Immature natural killer cell (primary cell): ENCODE measurements around the gene TMTC4. TPM values are rescaled to one million over a fixed set of nuclear protein-coding genes. Genes with fewer than 3 reads are reported as not detected.
A peak's percentile ranks its signal among the peaks of the same experiment; 100 is the strongest.

Source experiments
- DNase-seq, 3 donors: peaks; one replicate each; pipeline ENCODE4 v3.0.0; 2022; ENCODE audit warnings: mixed read lengths in 1 of 3
- H3K27ac Mint-ChIP-seq, 6 donors: one replicate each; pipeline ENCODE4 v1.8.0; 2020; ENCODE audit warnings: mixed read lengths in 6 of 6, mild to moderate bottlenecking in 5 of 6, inconsistent platforms in 4 of 6, moderate library complexity in 3 of 6
- H3K27me3 Mint-ChIP-seq, 3 donors: one replicate each; pipeline ENCODE4 v1.8.0; 2020 to 2021; ENCODE audit warnings: low read depth in 3 of 3, mild to moderate bottlenecking in 3 of 3, mixed read lengths in 3 of 3, moderate library complexity in 3 of 3, inconsistent platforms in 1 of 3
- H3K36me3 Mint-ChIP-seq, 3 donors: one replicate each; pipeline ENCODE4 v1.8.0; 2020; ENCODE audit warnings: mixed read lengths in 3 of 3, inconsistent platforms in 2 of 3, mild to moderate bottlenecking in 2 of 3
- H3K4me1 Mint-ChIP-seq, 2 donors: one replicate each; pipeline ENCODE4 v1.8.0; 2020; ENCODE audit warnings: inconsistent platforms in 2 of 2, mild to moderate bottlenecking in 2 of 2, mixed read lengths in 2 of 2, moderate library complexity in 1 of 2
- H3K4me3 Mint-ChIP-seq, 5 donors: one replicate each; pipeline ENCODE4 v1.8.0; 2020; ENCODE audit warnings: mild to moderate bottlenecking in 5 of 5, mixed read lengths in 5 of 5, inconsistent platforms in 3 of 5, moderate library complexity in 3 of 5
- H3K9me3 Mint-ChIP-seq, 6 donors: one replicate each; pipeline ENCODE4 v1.8.0; 2020; ENCODE audit warnings: mild to moderate bottlenecking in 6 of 6, mixed read lengths in 6 of 6, inconsistent platforms in 4 of 6, moderate library complexity in 3 of 6
- polyA plus RNA-seq, 3 donors: library from polyadenylated mRNA; unstranded; fragments of 300-500 nt; fragmentation: Illumina TruSeq; gene quantifications; one replicate each; pipeline ENCODE4 v1.2.3, GENCODE V29; 2021

The TMTC4 gene
- polyA plus RNA-seq, 3 donors from 2014 or later, result 2.2 to 6.5 (median 5.8) TPM

DNA sequence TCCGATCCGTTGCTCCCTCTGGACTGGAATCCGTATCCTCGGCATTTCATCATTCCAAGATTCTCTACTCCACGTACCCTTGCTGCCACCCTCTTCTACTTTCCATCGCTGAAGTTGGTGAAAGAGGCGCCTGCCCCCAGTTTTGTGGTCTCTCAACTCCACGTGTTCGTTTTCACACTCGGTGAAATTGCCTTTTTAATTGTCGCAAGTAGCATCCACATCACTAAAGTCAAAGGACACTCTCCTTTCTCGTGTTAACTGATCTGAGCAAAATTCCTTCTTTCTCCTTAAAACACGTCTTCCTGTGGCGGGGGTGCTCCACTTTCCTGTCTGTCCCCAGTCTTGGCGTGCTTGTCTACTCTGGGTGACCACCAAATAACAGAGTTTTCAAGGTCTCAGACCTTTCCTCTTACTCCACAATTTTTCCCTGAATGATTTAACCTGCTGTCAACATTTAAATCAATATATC lies 1.1 kb upstream of the TMTC4 start:
- peaks cover 0 to 4% (median 0%) of the 10 kb centered on the region in 6 donors for H3K9me3 Mint-ChIP-seq
- peak overlapping the region; percentile 87 to 96 (median 94) for H3K4me3 Mint-ChIP-seq
- H3K27ac Mint-ChIP-seq, result peak overlapping the region; percentile 79 to 96 (median 92)
- peaks cover 23 to 30% of the 10 kb centered on the region in 2 donors for H3K4me1 Mint-ChIP-seq
- DNase-seq, result peak; percentile 33 to 44 (median 38)
- peaks cover 4 to 11% (median 7%) of the 10 kb centered on the region in 3 donors for H3K27me3 Mint-ChIP-seq
- H3K36me3 Mint-ChIP-seq, result peaks cover 0 to 3% (median 0%) of the 10 kb centered on the region in 3 donors

GRCh38 chr13:100674872-100675660 lies 471 bp upstream of the TMTC4 start:
- H3K4me1 Mint-ChIP-seq, result peaks cover 23 to 30% of the 10 kb centered on the region in 2 donors
- H3K36me3 Mint-ChIP-seq, result peaks cover 0 to 5% (median 0%) of the 10 kb centered on the region in 3 donors
- peaks cover 4 to 11% (median 7%) of the 10 kb centered on the region in 3 donors for H3K27me3 Mint-ChIP-seq
- H3K27ac Mint-ChIP-seq, result peak overlapping the region; percentile 79 to 96 (median 92)
- H3K9me3 Mint-ChIP-seq, result peaks cover 0 to 4% (median 0%) of the 10 kb centered on the region in 6 donors
- peak; percentile 99 to 100 (median 99) for DNase-seq
- H3K4me3 Mint-ChIP-seq, result peak overlapping the region; percentile 87 to 96 (median 94)

DNA sequence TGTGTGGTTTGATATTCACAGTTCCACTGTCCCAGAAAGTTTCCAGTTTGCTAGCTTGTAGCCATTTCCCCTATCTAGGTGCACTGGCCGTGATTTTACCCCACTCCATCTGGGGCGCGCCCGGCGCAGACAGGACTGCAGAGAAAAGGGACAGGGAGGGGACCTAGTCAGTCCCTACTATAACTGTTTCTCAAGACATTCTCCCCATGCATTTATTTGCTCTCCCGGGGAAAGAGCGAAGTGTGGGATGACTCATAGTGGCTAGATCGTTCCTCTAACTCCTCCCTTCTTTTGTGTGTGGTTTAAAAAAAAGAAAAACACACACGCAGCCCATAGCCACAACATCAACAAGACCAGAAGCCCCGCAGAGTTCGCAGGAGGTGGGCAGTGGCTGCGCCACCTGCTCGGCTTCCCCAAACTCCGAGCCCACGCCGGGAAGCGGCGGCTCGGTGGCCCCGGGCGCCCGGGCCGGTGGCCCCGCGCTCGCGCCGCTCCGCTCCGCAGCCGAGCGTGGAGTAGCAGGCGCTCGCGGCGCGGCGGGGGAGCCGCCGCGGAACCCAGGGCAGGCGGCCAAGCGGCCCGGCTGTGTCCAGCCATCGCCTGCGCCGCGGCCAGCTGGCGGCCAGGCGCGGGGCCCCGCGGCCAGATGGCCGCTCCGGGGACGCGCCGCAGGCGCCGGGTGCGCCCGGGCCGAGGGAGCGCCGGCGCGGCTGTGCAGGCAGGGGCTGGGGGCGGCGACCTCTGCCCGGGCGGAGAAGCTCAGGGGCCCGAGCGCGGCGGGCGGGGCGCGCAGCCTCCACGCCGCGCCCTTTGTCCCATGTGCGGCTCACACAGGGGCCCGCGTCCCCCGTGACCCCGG lies 653 bp downstream of the TMTC4 start:
- DNase-seq, result peak; percentile 59 to 67 (median 67)
- peaks cover 4 to 16% (median 6%) of the 10 kb centered on the region in 3 donors for H3K36me3 Mint-ChIP-seq
- H3K9me3 Mint-ChIP-seq, result peaks cover 0 to 2% (median 0%) of the 10 kb centered on the region in 6 donors
- H3K27ac Mint-ChIP-seq, result peak overlapping the region; percentile 87 to 97 (median 94)
- H3K4me1 Mint-ChIP-seq, result peaks cover 23 to 30% of the 10 kb centered on the region in 2 donors
- peak overlapping the region; percentile 92 to 99 (median 96) for H3K4me3 Mint-ChIP-seq
- H3K27me3 Mint-ChIP-seq, result peaks cover 4 to 11% (median 7%) of the 10 kb centered on the region in 3 donors

DNA sequence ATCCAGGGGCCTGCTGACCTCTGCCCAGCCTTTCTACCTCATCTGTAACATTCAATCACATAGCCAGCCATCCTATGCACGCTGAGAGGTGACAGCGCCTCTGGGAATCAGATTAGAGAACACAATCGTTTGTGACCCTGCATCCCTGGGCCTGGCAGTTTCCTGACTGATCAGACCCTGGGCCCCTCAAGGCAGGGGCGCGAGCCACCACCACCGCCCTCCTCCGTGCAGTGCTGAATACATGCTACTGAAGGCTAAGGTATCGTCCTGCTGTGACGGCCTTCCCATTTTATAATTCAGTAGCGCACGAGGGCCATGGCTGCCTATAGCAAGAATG lies 1.3 kb downstream of the TMTC4 start:
- Mint-ChIP-seq H3K36me3 (peaks cover 10 to 19% (median 11%) of the 10 kb centered on the region in 3 donors), H3K27ac (peak overlapping the region; percentile 87 to 97 (median 94)), H3K27me3 (peaks cover 4 to 11% (median 7%) of the 10 kb centered on the region in 3 donors), H3K4me3 (peak overlapping the region; percentile 92 to 99 (median 96)), H3K9me3 (no peaks in the 10 kb centered on the region), H3K4me1 (peaks cover 23 to 30% of the 10 kb centered on the region in 2 donors)
- no peak for DNase-seq

DNA sequence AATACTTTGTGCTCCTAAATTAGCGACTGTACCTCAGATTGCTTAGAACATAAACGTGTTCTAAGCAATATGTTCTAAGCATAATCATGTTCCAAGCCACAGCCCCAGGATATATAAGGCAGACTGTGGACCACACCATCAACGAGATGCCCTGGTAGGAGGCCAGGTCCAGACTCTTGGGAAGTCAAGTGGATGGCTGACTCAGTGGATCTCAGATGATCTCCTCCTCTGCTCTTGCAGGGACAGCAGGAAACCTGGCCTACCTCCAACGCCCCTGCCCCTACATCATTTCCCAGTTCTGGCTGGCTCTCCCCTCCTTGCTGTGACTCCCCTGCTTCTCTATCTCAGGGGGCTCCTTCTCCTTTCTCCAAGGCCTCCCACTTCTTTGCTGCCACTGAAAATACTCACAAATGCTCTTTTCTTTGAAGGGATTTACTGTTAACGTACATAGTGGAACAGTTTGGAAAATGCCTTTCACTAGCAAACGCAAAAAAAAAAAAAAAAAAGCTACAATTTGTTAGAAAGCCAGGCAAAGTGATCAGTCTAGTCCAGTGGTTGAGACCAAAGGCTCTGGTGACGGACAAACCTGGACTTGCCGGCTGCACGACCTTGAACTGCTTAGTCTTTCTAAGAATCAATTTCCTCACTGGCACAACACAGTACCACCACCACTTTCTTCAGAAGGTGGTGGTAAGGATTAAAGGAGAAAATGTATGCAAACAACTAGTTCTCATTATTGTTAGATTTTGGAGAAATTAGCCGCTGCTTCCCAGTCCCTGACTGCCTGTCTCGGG lies 3.0 kb downstream of the TMTC4 start:
- peaks cover 4 to 11% (median 7%) of the 10 kb centered on the region in 3 donors for H3K27me3 Mint-ChIP-seq
- no peak for DNase-seq
- peaks cover 23 to 30% of the 10 kb centered on the region in 2 donors for H3K4me1 Mint-ChIP-seq
- H3K9me3 Mint-ChIP-seq, result no peaks in the 10 kb centered on the region
- H3K36me3 Mint-ChIP-seq, result peaks cover 21 to 33% (median 23%) of the 10 kb centered on the region in 3 donors
- H3K4me3 Mint-ChIP-seq, result peak overlapping the region in 1 of 5 donors; percentile 18
- peak overlapping the region in 1 of 6 donors; percentile 15 for H3K27ac Mint-ChIP-seq

GRCh38 chr13:100668408-100668807 lies 6.2 kb downstream of the TMTC4 start:
- DNase-seq, result no peak
- Mint-ChIP-seq H3K4me3 (no peak overlapping the region), H3K27ac (peak overlapping the region in 1 of 6 donors; percentile 43), H3K9me3 (no peaks in the 10 kb centered on the region), H3K4me1 (peaks cover 15 to 25% of the 10 kb centered on the region in 2 donors), H3K36me3 (peaks cover 39 to 61% (median 41%) of the 10 kb centered on the region in 3 donors), H3K27me3 (no peaks in the 10 kb centered on the region)

- H3K4me3 Mint-ChIP-seq, result no peak overlapping the region
- H3K4me1 Mint-ChIP-seq, result peaks cover 15 to 25% of the 10 kb centered on the region in 2 donors
- no peaks in the 10 kb centered on the region for H3K9me3 Mint-ChIP-seq
- H3K27ac Mint-ChIP-seq, result no peak overlapping the region
- DNase-seq, result no peak
- no peaks in the 10 kb centered on the region for H3K27me3 Mint-ChIP-seq
- H3K36me3 Mint-ChIP-seq, result peaks cover 44 to 66% (median 45%) of the 10 kb centered on the region in 3 donors
These were observed 6.7 kb downstream of the TMTC4 start for GRCh38 chr13:100667894-100668293.

DNA sequence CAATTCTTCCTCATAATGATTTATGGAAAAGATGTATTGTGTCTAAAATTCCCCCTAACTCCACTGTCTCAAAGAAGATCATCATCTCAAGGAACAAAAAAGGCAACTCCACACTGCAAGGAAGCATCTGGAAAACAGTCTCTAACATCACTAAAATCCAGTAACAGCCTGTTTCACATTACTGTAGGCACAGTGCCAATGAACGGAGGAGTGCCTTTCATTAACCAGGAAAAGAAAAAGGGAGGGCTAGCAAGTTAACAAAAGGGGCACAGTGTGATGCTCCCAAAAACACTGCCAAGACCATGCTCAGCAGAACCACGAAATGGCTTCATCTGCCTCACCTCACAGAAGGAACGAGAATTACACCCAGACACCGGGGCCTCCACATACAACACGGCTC lies 8.5 kb downstream of the TMTC4 start:
- Mint-ChIP-seq H3K4me1 (peaks cover 28 to 37% of the 10 kb centered on the region in 2 donors), H3K9me3 (no peaks in the 10 kb centered on the region), H3K36me3 (peaks cover 51 to 76% (median 53%) of the 10 kb centered on the region in 3 donors), H3K27ac (peak overlapping the region in 1 of 6 donors; percentile 44), H3K27me3 (peaks cover 0 to 7% (median 0%) of the 10 kb centered on the region in 3 donors), H3K4me3 (no peak overlapping the region)
- DNase-seq, result no peak

DNA sequence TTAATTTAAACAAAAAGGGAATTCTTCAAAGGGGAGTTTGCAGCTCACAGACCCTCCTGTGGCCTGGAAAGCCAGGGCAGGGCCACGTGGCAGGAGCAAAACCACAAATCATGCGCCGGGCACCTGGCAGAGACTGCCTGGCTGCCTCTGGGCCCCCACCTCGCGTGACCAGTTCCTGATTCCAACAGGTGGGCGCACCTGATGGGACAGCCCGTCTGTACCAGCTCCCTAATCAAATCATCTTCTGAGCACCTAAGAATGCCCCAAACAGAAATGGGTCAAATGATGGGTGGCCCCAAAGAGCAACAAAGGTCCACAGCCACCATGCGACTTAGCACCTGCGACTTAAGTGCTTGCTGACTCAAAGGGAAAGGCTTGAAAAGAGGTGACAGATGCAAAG lies 9.2 kb downstream of the TMTC4 start:
- peaks cover 35 to 44% of the 10 kb centered on the region in 2 donors for H3K4me1 Mint-ChIP-seq
- H3K27ac Mint-ChIP-seq, result no peak overlapping the region
- H3K4me3 Mint-ChIP-seq, result no peak overlapping the region
- DNase-seq, result no peak
- H3K9me3 Mint-ChIP-seq, result no peaks in the 10 kb centered on the region
- peaks cover 0 to 7% (median 0%) of the 10 kb centered on the region in 3 donors for H3K27me3 Mint-ChIP-seq
- peaks cover 51 to 81% (median 53%) of the 10 kb centered on the region in 3 donors for H3K36me3 Mint-ChIP-seq

DNA sequence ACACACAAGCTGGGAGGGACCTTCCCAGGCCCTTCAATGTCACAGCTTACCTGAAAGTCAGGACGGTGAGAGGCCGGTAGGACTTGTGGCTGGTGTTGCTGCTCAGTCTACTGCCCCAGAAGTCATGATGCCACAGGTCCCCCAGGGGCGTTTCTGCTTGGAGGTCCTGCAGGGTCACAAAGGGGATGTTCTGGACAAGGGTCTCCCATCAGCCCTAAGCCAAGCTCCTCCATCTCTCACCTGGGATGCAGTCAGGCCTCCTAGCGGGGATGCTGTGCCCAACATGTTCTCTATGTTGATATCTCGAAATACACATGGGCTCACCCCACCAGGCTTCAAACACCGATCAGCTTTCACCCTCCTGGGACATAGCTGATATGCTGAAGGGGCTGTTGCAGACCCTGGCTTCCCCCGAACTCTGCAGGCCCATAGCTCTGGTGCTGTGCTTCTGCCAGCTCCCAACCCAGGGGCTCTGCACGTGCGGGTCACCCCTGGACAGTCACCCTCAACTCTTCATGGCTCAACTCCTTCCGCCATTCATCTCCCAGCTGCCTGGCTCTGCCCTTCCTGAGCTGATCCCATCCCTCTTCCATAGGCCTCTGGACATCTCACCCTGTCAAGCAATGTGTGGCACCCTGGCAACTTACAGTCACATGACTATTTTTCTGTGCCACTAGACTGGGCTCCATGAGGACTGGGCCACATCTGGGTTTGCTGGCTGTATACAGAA lies 10.3 kb downstream of the TMTC4 start:
- Mint-ChIP-seq H3K27ac (no peak overlapping the region), H3K36me3 (peaks cover 51 to 72% (median 56%) of the 10 kb centered on the region in 3 donors)

DNA sequence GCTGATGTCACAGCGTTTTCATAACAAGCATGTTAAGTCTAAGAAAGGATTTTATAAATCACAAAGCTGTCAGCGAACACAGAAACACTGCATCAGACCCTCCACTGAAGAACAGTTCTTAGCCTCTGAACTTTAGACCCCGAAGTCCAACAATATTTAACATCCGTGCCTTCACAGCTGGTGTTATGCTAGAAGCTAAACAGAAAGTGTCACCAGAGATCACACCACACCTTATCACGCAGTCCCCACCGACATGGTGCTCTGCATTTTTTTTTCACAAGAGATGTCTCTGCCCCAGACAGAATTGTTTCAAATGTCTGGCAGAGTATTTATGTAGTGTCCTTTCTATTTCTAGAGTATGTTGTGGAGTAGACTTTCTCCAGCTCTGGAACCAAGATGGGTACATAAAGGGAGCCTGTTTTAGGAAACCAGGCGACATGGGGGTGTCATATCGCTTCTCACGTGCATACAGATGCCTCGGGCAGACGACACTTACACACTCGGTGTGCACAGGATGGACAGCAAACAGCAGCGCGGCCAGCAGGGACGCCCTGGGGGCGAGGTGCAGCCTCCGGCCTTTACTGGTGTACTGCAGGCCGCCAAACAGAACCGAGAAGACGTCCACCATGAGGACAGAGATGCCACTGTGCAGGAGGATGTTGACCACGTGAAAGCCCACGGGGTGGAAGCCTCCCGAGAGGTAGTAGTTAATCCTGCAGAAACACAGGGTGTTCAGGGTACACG lies 12.0 kb downstream of the TMTC4 start:
- peaks cover 61 to 72% of the 10 kb centered on the region in 2 donors for H3K4me1 Mint-ChIP-seq
- DNase-seq, result peak; percentile 36 to 45 (median 42)
- peaks cover 36 to 60% (median 41%) of the 10 kb centered on the region in 3 donors for H3K36me3 Mint-ChIP-seq
- H3K9me3 Mint-ChIP-seq, result no peaks in the 10 kb centered on the region
- H3K27me3 Mint-ChIP-seq, result peaks cover 3 to 7% (median 4%) of the 10 kb centered on the region in 3 donors
- H3K4me3 Mint-ChIP-seq, result peak overlapping the region; percentile 65 to 86 (median 75)
- peak overlapping the region; percentile 8 to 91 (median 85) for H3K27ac Mint-ChIP-seq

More for the DNA sequence above, 10.3 kb downstream of the TMTC4 start:
- Mint-ChIP-seq H3K4me1 (peaks cover 45 to 55% of the 10 kb centered on the region in 2 donors), H3K4me3 (peak overlapping the region in 1 of 5 donors; percentile 5), H3K9me3 (no peaks in the 10 kb centered on the region), H3K27me3 (peaks cover 0 to 7% (median 0%) of the 10 kb centered on the region in 3 donors)
- no peak for DNase-seq

DNA sequence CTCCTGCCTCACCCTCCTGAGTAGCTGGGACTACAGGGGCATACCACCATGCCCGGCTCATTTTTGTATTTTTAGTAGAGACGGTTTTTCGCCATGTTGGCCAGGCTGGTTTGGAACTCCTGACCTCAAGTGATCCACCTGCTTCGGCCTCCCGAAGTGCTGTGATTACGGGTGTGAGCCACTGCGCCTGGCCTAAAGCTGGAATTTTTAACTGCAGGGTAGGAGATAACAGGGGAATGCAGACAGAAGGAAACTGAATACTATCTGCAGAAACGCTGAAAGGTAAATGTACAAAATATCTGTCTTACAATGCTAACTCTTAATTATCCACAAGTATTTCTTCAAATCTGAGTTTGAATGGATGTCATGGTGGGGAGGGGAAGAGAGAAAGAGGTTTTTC lies 13.8 kb downstream of the TMTC4 start:
- DNase-seq, result no peak
- Mint-ChIP-seq H3K36me3 (peaks cover 27 to 53% (median 30%) of the 10 kb centered on the region in 3 donors), H3K4me1 (peaks cover 69 to 89% of the 10 kb centered on the region in 2 donors), H3K9me3 (no peaks in the 10 kb centered on the region), H3K4me3 (peak overlapping the region in 3 of 5 donors; percentile 21 to 40 (median 27)), H3K27ac (no peak overlapping the region), H3K27me3 (peaks cover 3 to 7% (median 4%) of the 10 kb centered on the region in 3 donors)
